OCI-M1 (cell line): Measurements from ENCODE around the gene CBX4.

Experiments
- DNase-seq: peaks from one replicate; lab custom pipeline; 2025; lab: John Stamatoyannopoulos, UW

The CBX4 gene

DNA sequence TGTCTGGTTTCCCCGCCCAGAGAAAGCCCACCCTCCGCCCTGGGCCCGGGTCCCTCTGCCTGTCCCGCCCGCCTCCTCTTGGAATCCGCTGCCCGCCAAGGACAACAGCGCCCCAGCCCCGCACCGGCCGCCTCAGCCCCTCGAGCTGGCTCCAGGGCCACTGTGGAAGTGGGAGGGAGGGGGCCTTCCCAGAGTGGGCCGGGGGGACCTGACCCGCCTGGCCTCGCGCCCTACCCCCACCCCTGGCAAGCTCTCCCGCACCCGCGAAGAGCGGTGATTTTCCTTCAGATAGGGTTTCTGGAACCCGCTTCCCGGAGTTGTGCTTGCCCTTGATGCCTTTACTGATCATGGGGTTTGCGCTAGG, 40.1 kb downstream of the CBX4 start:
- DNase-seq, result peak; percentile 43

DNA sequence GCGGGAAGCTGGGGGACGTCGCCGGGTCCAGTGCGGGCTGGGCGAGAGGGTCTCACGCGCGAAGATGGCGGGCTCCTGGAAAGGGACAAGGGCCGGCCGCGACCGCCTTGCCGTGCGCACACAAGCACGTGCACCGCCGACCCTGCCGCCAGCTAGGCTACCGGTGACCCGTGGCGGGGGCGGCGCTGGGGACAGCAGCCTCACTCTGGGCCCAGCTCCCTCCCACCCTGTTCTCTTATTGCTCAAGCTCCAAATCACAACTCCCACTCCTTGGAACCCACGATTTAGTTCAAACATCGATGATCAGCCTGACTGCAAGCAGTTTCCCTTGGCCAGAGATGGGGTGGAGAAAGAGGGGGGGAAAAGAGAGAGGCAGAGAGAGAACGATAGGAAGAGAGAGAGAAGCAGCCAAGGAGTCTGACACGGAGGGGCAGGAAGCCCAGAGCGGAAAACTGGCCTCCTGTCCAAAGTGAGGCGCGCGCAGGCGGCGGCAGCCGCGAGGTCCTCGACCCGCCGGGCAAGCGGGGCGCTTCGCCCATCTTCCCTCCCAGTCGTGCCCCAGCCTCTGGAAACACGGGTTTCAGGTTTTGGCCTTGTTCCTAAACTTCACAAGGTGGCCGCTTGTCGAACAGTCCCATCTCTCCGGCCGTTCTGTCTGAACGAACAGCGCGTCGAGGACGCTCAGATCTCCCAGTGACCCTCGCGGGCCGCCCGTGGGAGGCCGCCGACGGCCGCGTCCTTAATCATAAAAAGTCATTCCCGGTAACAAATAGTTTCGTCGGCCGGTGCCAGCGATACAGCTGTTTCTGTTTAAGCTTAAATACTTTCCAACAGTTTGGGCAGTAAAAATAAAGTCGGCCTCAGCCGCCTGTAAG, 40.7 kb downstream of the CBX4 start:
- no peak for DNase-seq

DNA sequence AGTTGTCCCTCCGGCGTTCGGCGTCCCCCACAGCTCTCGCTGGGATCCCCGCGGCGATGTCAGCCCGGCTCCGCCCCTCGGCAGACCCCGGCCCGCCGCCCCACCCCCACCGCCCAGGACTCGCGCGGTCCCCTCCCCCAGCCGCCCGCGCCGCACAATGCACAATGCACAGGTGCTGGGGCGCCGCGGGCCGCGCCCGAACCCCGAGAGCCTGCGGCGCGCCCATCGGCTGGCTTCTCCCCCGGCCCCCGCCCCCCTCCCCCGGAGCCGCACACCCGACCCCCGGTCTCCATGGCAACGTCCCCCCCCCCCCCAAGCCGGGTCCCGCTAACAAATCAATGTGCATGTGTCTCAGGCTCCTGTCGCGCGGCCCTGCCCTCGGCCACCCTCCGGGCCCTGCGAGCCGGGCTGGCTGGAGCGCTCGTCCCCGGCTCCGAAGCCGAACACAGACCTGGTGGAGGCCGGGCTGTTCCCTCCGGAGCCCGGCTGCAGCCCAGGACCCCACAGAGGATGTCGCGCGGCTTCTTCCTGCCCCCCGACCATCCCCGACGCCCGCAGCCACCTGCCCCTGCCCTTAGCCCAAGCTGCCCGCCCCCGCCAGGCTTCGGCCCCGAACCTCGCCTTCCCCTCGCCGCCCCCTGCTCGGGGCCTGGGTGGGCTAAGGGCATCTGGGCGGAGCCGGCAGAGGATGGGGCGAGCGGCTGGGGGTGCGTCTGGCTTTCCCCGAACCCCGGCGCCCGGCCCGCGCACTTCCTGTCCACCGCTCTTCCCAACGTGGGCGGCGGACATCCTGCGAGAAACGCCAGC, 41.5 kb downstream of the CBX4 start:
- DNase-seq, result peak; percentile 53

DNA sequence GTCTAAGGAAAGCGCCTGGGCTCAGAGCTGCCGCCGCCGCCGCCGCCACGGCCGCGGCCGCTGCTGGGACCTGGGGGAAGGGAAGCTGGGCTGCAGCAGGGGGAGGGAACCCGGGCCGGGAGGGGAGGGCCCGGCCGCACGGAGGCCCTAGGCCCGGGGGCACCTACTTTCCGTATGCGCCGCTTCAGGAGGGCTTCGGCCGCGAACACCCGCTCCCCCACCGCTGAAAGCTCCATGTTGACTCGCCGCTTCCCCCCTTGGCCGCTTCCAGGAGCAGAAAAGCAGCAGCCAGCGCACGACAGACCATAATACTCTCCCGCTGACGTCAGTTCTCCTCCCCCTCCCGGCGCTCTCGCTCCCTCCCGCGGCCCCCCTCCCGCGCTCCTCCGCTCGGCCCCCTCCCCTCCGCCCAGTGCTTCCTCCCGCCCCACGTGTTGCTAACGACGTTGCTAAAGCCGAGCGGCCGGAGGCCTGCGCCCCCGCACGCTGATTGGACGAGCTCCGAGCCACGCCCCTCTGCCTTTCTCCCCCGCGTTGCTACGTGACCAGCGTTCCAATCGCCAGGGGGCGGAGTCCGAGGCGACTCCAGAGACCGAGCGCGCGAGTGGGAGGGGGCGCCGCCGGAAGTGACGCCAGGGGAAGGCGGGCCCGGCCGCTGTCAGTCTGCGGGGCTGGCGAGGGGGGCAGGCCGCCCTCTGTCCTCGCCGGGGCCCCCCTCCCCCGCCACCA, 42.3 kb downstream of the CBX4 start, which contains the start of gene CBX8:
TSS of gene CBX8 (minus strand) at position 315 of the 729 bp plus-strand sequence. CDS start at position 236, 79 bp downstream.
- peak; percentile 99 for DNase-seq

DNA sequence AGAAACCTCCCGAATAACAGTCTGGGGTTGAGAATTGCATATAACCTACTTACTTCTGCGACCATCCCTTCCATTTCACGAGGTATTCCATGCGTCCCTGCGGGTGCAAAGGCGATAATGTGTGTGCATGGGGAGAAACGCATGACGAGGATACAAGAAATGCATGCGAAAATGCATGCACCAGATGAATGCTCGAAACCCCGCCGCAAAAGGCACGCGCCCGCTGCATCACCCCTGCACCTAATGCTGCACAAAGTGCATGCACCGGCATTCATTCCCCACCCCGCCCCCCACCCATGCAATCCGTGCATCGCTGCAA, 42.8 kb downstream of the CBX4 start:
- peak; percentile 74 for DNase-seq

DNA sequence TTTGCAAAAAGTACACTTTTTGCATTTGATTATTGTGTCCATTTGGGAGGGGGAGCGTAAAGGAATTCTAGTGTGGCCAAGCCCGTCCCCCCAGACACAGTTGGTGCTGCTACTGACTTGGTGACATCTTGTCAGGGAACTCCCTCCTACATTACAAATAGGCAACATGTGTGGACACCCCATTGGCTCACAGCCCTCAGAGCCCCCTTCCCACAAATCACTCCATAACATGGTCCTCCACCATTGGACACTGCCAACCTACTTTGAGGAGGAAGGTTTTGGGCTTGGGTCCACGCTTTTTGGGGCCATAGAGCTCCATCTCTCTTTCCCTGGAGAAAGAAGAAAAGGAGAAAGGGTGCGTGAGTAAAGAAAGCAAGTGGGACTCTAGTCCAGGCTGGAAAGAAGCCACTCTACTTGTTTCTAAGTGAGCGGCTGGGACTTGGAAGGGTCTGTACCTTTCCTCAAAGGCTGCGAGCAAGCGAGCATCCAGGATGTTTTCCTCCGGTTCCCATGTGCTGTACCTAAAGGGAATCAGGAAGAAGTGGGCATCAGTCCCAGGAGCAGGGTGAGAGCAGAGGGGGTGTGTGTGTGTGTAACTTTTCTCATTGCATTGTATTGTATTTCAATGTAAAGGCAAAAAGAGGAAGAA, 43.3 kb downstream of the CBX4 start:
- no peak for DNase-seq

DNA sequence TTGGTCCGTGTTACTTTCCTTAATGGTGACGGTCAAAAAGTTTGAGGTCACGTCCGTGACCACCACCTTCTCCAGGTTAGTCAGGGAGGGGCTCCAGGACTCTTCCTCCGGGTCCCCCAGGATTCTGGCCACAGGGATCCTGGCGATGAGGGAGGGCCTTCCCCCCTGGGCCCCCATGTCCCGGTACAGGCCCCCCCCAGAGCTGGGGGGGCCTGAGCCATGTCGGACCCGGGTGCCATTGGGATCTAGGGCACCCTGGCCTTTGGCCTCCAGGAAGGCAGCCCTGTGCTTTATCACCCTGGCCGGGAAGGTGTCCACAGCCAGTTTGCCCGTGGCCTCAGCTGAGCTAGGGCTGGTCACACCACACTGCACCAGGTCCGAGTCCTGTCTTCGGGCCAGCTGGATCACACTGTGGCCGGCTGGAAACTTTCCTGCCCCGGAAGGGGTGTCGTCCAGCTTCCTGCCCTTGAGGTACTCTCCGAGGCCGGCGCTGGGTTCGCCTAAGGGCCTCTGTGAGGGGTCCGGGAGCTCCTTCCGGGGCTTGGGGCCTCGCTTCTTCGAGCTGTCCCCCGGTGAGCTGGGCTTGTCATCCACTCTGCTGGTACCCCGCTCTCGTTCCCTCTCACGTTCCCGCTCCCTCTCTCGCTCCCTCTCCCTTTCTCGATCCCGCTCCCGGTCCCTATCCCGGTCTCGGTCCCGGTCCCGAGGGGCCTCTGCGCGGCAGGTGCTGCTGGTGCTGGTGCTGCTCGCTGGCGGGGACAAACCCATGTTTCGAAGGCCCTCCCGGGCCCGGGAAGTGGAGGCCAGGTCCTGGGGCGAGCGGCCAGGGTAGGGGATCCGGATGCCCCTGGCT, 44.4 kb downstream of the CBX4 start:
- no peak for DNase-seq

DNA sequence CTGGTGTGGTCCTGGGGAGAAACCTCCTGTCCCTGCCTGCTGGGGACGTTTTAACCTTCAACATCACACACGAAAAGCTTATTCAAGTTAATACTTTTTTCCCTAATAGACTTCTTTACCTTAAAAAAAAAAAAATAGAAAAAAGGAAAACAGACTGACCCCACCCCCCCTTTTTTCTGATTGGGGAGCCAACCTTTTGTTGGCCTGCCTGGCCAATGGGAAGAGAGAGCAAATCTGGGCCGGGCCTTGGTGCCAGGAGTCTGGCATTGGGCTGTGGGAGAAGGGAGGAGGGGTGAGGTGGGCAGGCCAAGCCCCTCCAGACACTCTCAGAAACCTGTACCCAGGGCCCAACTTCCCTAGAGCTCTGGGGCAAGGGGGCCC, 45.3 kb downstream of the CBX4 start:
- no peak for DNase-seq

DNA sequence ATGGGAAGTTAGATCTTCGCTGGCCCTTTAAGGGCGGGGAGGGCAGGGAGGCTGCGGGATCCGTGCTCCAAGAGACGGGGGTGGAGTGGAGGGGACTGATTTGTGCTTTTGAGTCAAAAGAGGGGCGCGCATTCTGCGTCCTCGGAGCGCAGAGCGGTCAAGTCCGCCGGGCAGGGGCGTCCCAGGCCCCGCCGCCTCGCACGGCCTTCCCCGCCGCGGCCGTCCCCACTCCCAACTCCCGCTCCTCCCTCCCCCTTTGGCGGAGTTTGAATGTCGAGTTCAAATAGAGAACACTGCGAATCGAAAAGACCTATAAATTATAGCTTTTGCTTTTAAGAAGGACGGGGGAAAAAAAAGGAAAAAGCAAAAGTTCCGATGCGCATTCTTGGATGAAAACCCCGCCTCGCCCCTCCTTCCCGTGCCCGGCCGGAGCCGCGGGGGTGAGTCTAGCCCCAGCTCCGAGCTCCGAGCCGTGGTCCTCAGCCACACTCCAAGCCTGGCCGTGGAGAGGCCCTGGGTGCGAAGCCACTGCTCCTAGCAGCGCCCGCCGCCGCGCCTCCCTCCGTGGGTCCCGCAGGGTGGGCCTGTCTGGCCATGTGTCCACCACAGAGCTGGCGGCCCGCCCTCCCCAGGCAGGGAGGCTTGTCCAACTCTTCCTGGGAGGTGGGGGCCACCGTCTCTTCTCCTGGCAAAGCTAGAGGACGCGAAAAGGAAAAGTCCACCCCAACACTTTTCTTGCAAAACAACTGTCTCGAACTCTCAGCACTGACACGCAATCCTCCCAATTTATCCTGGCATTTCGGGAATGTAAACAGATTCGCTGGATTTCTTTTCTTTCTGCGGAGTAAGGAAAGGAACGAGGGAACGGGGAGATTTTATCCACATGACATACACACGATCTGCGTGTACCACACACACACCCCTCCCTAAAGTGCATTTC, 46.0 kb downstream of the CBX4 start:
- no peak for DNase-seq

DNA sequence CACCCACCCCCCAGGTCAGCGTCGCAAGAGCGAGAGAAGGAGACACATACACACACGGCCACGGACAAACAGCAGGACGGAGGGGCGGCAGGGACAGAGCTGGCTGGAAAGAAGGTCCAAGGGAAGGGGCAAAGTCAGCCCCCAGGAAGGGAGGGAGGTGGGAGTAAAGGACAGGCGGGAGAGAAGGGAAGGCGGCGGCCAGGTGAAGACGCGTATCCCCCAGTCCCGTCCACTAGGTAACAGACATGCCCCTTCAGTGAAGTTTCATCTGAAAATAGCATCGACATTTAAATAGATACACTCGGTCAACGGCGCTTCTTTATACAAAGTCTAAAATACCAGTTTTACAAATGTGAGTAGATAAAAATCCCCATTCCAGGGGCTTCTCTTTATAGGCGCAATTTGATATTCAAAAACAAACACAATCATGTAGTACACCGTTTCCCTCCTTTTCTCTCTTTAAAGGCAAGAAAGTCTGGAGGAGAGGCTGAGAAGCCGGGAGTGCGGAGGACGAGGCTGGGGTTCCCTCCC, 46.8 kb downstream of the CBX4 start:
- no peak for DNase-seq

DNA sequence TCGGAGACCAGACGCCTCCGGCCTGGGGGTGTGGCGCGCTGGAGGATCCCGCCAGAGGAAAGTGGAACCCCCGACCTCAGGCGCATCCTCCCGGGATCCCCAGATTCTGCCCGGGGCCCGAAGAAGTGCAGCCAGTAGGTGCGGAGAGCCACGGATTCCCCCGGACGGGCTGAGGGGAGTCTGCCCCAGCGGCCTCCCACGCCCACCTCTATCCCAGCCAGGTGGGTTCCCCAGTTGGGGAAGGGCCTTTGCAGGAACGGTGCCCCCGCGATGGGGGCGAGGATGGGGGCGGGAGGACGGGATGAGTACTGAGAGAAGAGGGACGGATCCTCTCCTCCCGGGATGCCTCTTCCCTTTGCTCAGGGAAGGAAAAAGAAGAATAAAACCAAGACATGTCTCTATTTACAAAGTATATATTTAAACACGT, 47.5 kb downstream of the CBX4 start:
- no peak for DNase-seq

DNA sequence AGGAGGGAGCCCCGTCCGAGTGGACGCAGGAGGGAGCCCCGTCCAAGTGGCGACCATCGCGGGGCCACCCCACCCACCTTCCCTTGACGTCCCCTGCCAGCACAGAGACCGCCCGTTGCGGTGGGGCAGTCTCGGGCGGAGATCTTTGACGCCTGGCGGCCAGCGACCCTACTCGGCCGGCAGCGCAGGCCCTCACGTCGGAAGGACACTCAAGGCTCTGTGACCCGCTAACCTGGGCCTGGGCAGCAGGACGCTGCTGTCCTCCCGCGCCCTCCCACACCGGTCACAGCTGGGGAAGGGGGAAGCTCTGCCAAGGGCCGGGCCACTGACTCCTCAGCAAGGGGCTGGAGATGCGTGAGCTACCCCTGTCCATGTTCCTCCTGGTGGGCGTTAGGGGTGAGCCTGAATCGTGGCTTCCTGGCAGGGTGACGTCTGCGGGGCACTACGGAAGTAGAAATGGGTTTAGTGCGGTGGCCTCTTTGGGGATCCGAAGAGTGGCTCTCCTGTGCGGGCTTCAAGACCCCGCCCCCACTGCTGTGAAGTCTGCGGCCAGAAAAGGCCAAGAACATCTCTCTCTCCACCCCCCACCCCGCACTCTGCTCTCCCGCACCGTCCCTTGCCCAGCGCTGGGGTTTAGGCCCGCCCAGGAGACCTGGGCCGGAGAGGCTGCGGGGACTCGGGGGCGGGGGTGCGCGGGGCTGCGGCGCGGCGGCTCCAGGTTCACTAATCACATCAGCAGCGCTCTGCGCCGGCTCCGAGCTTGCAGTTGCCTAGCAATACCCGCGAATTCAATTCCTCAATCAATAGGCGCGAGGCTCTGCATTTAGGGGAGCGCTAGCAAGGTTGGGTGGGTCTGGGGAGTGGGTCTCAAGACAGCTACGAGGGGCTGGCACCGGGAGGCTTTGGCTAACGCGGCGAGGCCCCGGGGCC, 48.2 kb downstream of the CBX4 start:
- DNase-seq, result no peak

DNA sequence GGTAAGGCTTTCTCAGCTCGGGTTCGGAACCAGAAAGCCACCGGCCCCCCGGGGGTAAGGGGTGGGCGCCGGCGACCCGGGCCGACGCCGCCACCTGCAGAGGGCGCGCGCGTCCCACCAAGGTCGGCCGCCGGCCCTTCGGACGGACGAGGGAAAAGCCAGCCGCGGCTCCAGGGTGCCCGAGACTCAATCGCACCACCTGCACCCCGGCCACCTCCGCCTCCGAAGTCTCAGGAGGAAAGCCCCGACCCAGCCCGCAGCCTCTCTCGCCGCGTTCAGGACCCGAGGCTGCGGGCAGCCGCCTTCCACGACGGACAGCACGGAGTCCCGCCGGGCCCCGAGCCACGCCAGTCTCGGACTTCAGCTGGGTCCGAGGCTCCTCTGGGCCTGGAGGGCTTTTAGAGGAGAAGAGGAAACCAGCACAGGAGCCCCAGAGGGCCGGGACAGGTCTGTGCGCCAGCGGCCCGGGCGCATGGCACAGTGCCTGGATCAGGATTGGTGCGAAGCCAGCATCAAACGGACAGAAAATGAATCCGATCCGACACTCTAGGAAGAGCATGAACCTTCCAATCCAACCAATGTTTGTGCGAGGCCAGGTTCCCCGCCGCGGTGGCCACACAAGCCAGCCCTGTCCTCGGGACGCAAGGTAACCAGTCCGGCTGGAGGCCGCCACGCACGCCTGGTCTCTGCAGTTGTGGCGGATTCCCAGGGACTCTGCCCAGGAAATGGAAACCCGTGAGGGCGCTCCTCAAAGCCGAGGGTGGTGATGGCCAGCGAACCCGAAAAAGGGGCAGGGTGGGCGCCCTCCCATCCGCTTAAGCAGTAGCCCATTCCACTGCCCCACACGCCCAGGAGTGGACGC, 49.1 kb downstream of the CBX4 start:
- peak; percentile 59 for DNase-seq

DNA sequence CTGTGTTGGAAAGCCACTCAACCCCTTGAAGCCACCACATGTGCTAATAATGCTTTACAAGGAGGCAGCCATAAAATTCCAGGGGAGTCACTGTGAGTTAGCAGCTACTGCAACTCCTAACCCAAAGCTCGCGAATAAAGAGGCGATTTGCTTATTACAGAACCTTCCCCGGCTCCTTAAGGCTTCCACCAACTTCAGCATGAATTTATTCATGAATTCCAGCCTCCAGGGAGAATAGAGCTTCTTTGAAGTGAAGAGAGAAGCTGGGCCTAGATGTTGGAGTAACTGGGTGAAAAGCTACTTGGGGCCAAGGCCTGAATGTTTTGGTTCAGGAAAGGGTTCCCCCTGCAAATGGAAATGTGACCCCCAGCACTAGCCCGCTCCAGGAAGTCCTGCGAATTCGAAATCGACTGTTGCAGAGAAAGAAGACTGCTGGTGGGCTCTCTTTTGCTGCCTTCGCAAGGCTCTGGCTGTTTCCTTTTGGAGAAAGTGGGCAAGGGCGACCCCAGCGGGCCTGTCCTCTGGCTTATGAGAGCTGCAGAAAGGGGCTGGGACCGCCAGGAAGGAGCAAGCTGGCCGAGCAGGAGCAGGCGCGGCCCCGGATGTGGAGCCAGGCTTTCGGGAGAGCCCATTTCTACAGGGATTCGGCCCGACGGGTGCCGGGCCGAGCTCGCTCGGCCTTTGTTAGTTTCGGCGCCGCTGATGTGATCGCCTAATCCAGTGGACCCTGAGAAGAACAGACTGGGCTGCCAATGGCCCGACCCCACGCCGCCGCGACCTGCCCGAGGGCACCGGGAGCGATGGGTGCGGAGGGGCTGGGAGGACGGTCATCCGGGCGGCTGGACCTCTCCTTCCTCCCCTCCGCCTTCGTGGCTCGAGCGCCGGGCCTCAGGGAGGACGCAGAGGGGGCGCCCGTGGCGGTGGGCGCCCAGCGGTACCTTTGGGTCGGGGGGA, 50.0 kb downstream of the CBX4 start:
- no peak for DNase-seq

DNA sequence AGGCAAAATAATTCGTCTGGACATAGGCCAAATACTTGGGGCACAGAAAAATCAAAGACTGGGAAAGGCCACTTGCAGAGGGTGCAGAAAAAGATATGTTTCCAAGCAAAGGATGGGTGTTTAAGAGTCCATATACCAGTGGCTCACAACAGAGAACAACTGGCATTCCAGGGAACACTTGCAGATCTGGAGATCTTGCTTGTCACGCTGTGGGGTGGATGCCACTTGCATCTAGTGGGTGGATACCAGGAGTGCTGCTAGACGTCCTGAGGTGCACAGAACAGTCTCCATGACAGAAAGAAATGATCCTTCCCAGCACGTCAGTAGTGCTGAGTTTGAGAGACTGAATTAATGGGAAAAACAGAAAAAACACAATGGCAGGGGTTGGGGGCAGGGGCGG, 50.8 kb downstream of the CBX4 start:
- no peak for DNase-seq

DNA sequence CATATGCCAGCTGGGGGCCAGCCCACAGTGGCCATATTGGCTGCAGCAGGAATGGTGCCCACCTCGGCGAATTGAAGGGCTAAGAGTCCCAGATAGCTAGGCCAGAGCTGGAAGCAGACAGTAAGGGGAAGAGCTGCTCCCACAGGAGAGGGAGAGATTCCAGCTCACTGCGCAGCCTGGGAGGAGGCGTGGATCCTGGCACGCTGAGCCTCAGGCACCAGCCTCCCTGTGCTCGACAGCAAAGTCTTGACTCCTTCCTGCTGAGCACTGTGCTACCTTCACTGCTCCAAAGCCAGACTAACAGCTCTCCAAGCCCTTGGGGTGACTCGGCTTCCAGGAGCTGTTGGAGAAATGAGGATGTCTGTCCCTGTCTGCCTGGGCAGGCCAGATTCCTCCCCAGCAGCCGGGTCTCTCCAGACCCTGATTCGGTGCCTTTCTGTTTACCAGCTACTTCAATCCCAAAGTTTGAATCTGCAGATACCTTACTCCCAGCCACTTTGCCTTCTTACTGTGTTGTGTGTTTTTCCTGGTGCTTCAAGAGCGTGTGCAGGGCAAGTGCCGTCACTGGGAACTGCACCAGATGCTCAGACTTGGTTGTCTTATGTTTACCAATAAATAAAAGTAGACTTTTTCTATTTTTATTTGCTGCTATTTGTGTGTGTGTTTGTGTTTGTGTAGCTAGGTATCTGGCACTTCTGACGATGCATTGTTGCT, 52.2 kb downstream of the CBX4 start:
- no peak for DNase-seq
